PC-3 (cell line): ENCODE results near the gene UQCC5.

Experiments
- CTCF ChIP-seq: fragments of 300-600 bp; sonication (generic); conservative IDR thresholded peaks from 2 replicates; pipeline ENCODE4 v1.5.1; 2017; ENCODE audit warnings: antibody characterized with exemption, low read depth, mild to moderate bottlenecking, low read length
- EZH2 ChIP-seq: fragments of 300-600 bp; sonication (generic); IDR thresholded peaks from one replicate; pipeline ENCODE4 v1.6.1; 2017; ENCODE audit warnings: antibody characterized with exemption, mild to moderate bottlenecking, low read length; ENCODE audit not compliant: unreplicated experiment
- EZH2phosphoT487 ChIP-seq: fragments of 300-600 bp; sonication (generic); IDR thresholded peaks from 2 replicates; pipeline ENCODE4 v1.6.1; 2018; ENCODE audit warnings: mild to moderate bottlenecking, antibody characterized with exemption, low read length, borderline replicate concordance

- TF ChIP-seq EZH2 (no peak), CTCF (no peak), EZH2phosphoT487 (no peak)
These were observed 33.5 kb upstream of the UQCC5 start for GRCh38 chr3:52502808-52503350.
